ENCODE results near the gene PRIMPOL. TPM values are rescaled to one million over a fixed set of nuclear protein-coding genes. Genes with fewer than 3 reads are reported as not detected.
"Not testable (repeated sequence)": the region's sequence is repeated elsewhere in the genome, so short reads cannot be mapped to it uniquely, and the experiment has no call there.

PRIMPOL gene
- 32.5 and 55.9 TPM in 2 replicates for polyA plus RNA-seq (2014; cell fraction: cytosol; rRNA removed)
- 32.7 and 39.6 TPM in 2 replicates for polyA plus RNA-seq (2014; cell fraction: nucleus; rRNA removed)

- DNase-seq (ENCODE audit: low spot score), result peak; percentile 91
Observed at GRCh38 chr4:184649026-184649970, at the start of gene PRIMPOL, which contains the start of gene CASP3. TSS of gene PRIMPOL (plus strand) at chr4:184649738. CDS start at chr4:184657141, 7,403 bp downstream. TSS of gene CASP3 (minus strand) at chr4:184649447. CDS start at chr4:184638453, 10,994 bp downstream.

GRCh38 chr4:184600982-184601381 is 48.6 kb upstream of the PRIMPOL start:
- not testable (repeated sequence) for DNase-seq (ENCODE audit: low spot score)

GRCh38 chr4:184602857-184603256 is 46.7 kb upstream of the PRIMPOL start:
- DNase-seq (ENCODE audit: low spot score), result not testable (repeated sequence)

- DNase-seq (ENCODE audit: low spot score), result not testable (repeated sequence)
Observed at GRCh38 chr4:184607429-184607828, 42.1 kb upstream of the PRIMPOL start.

GRCh38 chr4:184612074-184612473 is 37.5 kb upstream of the PRIMPOL start:
- DNase-seq (ENCODE audit: low spot score), result no peak

GRCh38 chr4:184613405-184613804 is 36.1 kb upstream of the PRIMPOL start:
- DNase-seq (ENCODE audit: low spot score), result no peak

GRCh38 chr4:184614509-184614908 is 35.0 kb upstream of the PRIMPOL start:
- DNase-seq (ENCODE audit: low spot score), result no peak

GRCh38 chr4:184616168-184616567 is 33.4 kb upstream of the PRIMPOL start:
- not testable (repeated sequence) for DNase-seq (ENCODE audit: low spot score)

GRCh38 chr4:184616633-184617551 is 32.6 kb upstream of the PRIMPOL start:
- no peak for DNase-seq (ENCODE audit: low spot score)

GRCh38 chr4:184617600-184618196 is 31.8 kb upstream of the PRIMPOL start:
- DNase-seq (ENCODE audit: low spot score), result no peak

- DNase-seq (ENCODE audit: low spot score), result no peak
Observed at GRCh38 chr4:184620212-184620867, 29.2 kb upstream of the PRIMPOL start.

- DNase-seq (ENCODE audit: low spot score), result no peak
Observed at GRCh38 chr4:184621518-184621917, 28.0 kb upstream of the PRIMPOL start.

GRCh38 chr4:184624504-184624903 is 25.0 kb upstream of the PRIMPOL start:
- not testable (repeated sequence) for DNase-seq (ENCODE audit: low spot score)

- no peak for DNase-seq (ENCODE audit: low spot score)
Observed at GRCh38 chr4:184624972-184625554, 24.5 kb upstream of the PRIMPOL start.

- not testable (repeated sequence) for DNase-seq (ENCODE audit: low spot score)
Observed at GRCh38 chr4:184625783-184626596, 23.5 kb upstream of the PRIMPOL start.

- DNase-seq (ENCODE audit: low spot score), result no peak
Observed at GRCh38 chr4:184628103-184628502, 21.4 kb upstream of the PRIMPOL start.

- no peak for DNase-seq (ENCODE audit: low spot score)
Observed at GRCh38 chr4:184632842-184633241, 16.7 kb upstream of the PRIMPOL start.

GRCh38 chr4:184635381-184635780 is 14.2 kb upstream of the PRIMPOL start:
- DNase-seq (ENCODE audit: low spot score), result no peak

GRCh38 chr4:184636144-184636543 is 13.4 kb upstream of the PRIMPOL start:
- DNase-seq (ENCODE audit: low spot score), result no peak

Data from SK-N-DZ (cell line).